Neural cell (in vitro differentiated cells): ENCODE results near the gene PYGB.

Experiments used
- EP300 ChIP-seq: fragments of 450-650 bp; conservative IDR thresholded peaks from 2 replicates; pipeline ENCODE4 v1.6.1; 2014; ENCODE audit warnings: antibody characterized with exemption, mild to moderate bottlenecking, moderate library complexity; ENCODE audit not compliant: poor library complexity, severe bottlenecking
- EZH2 ChIP-seq: fragments of 200-600, 300-800 bp; shearing (Covaris generic), sonication (generic); IDR thresholded peaks from 2 replicates; pipeline ENCODE4 v1.6.1; 2014; ENCODE audit warnings: antibody characterized with exemption, low read length, borderline replicate concordance, mild to moderate bottlenecking; ENCODE audit not compliant: insufficient read depth, poor library complexity, severe bottlenecking
- MXI1 ChIP-seq: fragments of 450-650 bp; conservative IDR thresholded peaks from 2 replicates; pipeline ENCODE4 v1.6.1; 2014; ENCODE audit warnings: antibody characterized with exemption, mild to moderate bottlenecking; ENCODE audit not compliant: poor library complexity, severe bottlenecking
- POLR2AphosphoS5 ChIP-seq: IDR thresholded peaks from 2 replicates; pipeline ENCODE4 v1.6.1; 2012
- RAD21 ChIP-seq: fragments of 450-650 bp; conservative IDR thresholded peaks from 2 replicates; pipeline ENCODE4 v1.6.1; 2014; ENCODE audit warnings: antibody characterized with exemption, mild to moderate bottlenecking, moderate library complexity
- REST ChIP-seq: IDR thresholded peaks from 2 replicates; pipeline ENCODE4 v1.6.1; 2012; ENCODE audit warnings: borderline replicate concordance
- SMC3 ChIP-seq: fragments of 450-650 bp; conservative IDR thresholded peaks from 2 replicates; pipeline ENCODE4 v1.6.1; 2014; ENCODE audit warnings: antibody characterized with exemption, mild to moderate bottlenecking, moderate library complexity; ENCODE audit not compliant: poor library complexity
- TAF1 ChIP-seq: IDR thresholded peaks from 2 replicates; pipeline ENCODE4 v1.6.1; 2012; ENCODE audit warnings: low read depth
- TF ChIP-seq, protein P1 (sequence below): fragments of 450-650 bp; IDR thresholded peaks from 2 replicates; pipeline ENCODE4 v1.5.1; 2014; ENCODE audit warnings: antibody characterized with exemption, mild to moderate bottlenecking, moderate library complexity; ENCODE audit not compliant: poor library complexity, severe bottlenecking

GRCh38 chr20:25213566-25214425 is 34.1 kb upstream of the PYGB start:
- TF ChIP-seq, protein P1, sequence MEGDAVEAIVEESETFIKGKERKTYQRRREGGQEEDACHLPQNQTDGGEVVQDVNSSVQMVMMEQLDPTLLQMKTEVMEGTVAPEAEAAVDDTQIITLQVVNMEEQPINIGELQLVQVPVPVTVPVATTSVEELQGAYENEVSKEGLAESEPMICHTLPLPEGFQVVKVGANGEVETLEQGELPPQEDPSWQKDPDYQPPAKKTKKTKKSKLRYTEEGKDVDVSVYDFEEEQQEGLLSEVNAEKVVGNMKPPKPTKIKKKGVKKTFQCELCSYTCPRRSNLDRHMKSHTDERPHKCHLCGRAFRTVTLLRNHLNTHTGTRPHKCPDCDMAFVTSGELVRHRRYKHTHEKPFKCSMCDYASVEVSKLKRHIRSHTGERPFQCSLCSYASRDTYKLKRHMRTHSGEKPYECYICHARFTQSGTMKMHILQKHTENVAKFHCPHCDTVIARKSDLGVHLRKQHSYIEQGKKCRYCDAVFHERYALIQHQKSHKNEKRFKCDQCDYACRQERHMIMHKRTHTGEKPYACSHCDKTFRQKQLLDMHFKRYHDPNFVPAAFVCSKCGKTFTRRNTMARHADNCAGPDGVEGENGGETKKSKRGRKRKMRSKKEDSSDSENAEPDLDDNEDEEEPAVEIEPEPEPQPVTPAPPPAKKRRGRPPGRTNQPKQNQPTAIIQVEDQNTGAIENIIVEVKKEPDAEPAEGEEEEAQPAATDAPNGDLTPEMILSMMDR, result no peak
- TF ChIP-seq EP300, result no peak
- TF ChIP-seq SMC3, result no peak
- TF ChIP-seq MXI1, result no peak
- TF ChIP-seq EZH2, result no peak
- TF ChIP-seq REST, result no peak
- no peak for TF ChIP-seq TAF1
- no peak for TF ChIP-seq POLR2AphosphoS5
- no peak for TF ChIP-seq RAD21
